CD14-positive monocyte (primary cell): ENCODE data around the gene PRKAR1B. TPM values are rescaled to one million over a fixed set of nuclear protein-coding genes. Genes with fewer than 3 reads are reported as not detected.

Source experiments
- DNase-seq, 3 donors: peaks; one replicate each; pipeline ENCODE4 v3.0.0-alpha.2; 2011 to 2022
- H2AFZ ChIP-seq: 2 replicates; pipeline ENCODE4 v1.6.0; 2012; ENCODE audit warnings: mild to moderate bottlenecking, low read depth, low read length, inconsistent platforms; ENCODE audit not compliant: insufficient read depth, poor library complexity, severe bottlenecking
- H3K27ac ChIP-seq, 2 donors: 1 replicate in 1 of 2; 2 replicates in 1 of 2; pipeline ENCODE4 v1.5.1; 2012 to 2013; ENCODE audit warnings: low read length in 2 of 2, control low read depth in 1 of 2, inconsistent platforms in 1 of 2, low read depth in 1 of 2, mild to moderate bottlenecking in 1 of 2
- H3K27me3 ChIP-seq, 2 donors: one replicate each; pipeline versions ENCODE4 v1.6.0 to v1.6.1; 2011 to 2013; ENCODE audit warnings: low read length in 2 of 2; ENCODE audit not compliant: control insufficient read depth in 2 of 2, insufficient read depth in 2 of 2
- H3K36me3 ChIP-seq, 2 donors: replicated peaks in 1 of 2; 1 replicate in 1 of 2; 2 replicates in 1 of 2; pipeline versions ENCODE4 v1.5.1 to v1.6.1; 2012 to 2013; ENCODE audit warnings: low read length in 2 of 2, control low read depth in 1 of 2, inconsistent platforms in 1 of 2, mild to moderate bottlenecking in 1 of 2; ENCODE audit not compliant: insufficient read depth in 2 of 2, control insufficient read depth in 1 of 2
- H3K4me1 ChIP-seq, 2 donors: 1 replicate in 1 of 2; 2 replicates in 1 of 2; pipeline versions ENCODE4 v1.5.1 to v1.6.1; 2012 to 2013; ENCODE audit warnings: low read length in 2 of 2, control low read depth in 1 of 2, inconsistent platforms in 1 of 2, mild to moderate bottlenecking in 1 of 2, moderate library complexity in 1 of 2; ENCODE audit not compliant: insufficient read depth in 2 of 2, control insufficient read depth in 1 of 2
- H3K4me2 ChIP-seq: replicated peaks from 2 replicates; pipeline ENCODE3; 2012; ENCODE audit warnings: low read length, moderate library complexity, mild to moderate bottlenecking; ENCODE audit not compliant: poor library complexity, severe bottlenecking; ENCODE audit errors: extremely low read depth
- H3K4me3 ChIP-seq, 3 experiments: fragments of 200-600 bp in 1 of 3; sonication (generic) in 1 of 3; replicated peaks in 1 of 3; 1 replicate in 2 of 3; 2 replicates in 1 of 3; pipeline ENCODE4 v1.5.1; 2011 to 2013; ENCODE audit warnings: low read length in 3 of 3, mild to moderate bottlenecking in 3 of 3, control low read depth in 2 of 3, low read depth in 2 of 3, inconsistent platforms in 1 of 3, moderate library complexity in 1 of 3
- H3K79me2 ChIP-seq: 2 replicates; pipeline ENCODE4 v1.6.0; 2012; ENCODE audit warnings: mild to moderate bottlenecking, control low read depth, inconsistent platforms, low read length, moderate library complexity; ENCODE audit not compliant: insufficient read depth
- H3K9ac ChIP-seq: 2 replicates; pipeline ENCODE4 v1.6.0; 2017; ENCODE audit warnings: low read length, mild to moderate bottlenecking; ENCODE audit not compliant: insufficient read depth, poor library complexity, severe bottlenecking
- H3K9me3 ChIP-seq, 2 donors: replicated peaks in 1 of 2; 1 replicate in 1 of 2; 2 replicates in 1 of 2; pipeline versions ENCODE4 v1.5.1 to v1.6.1; 2012 to 2013; ENCODE audit warnings: low read length in 2 of 2, control low read depth in 1 of 2; ENCODE audit not compliant: control insufficient read depth in 1 of 2, insufficient read depth in 1 of 2
- H4K20me1 ChIP-seq: 2 replicates; pipeline ENCODE4 v1.6.0; 2012; ENCODE audit warnings: mild to moderate bottlenecking, low read length, control low read depth, moderate library complexity; ENCODE audit not compliant: insufficient read depth
- H3K27ac Mint-ChIP-seq, 7 donors: one replicate each; pipeline ENCODE4 v1.8.0; 2020; ENCODE audit warnings: mild to moderate bottlenecking in 7 of 7, mixed read lengths in 7 of 7, moderate library complexity in 6 of 7, inconsistent platforms in 2 of 7
- H3K27me3 Mint-ChIP-seq, 3 donors: one replicate each; pipeline ENCODE4 v1.8.0; 2021 to 2022; ENCODE audit warnings: low read depth in 3 of 3, mild to moderate bottlenecking in 3 of 3, mixed read lengths in 3 of 3, moderate library complexity in 3 of 3, inconsistent platforms in 1 of 3
- H3K36me3 Mint-ChIP-seq, 2 donors: one replicate each; pipeline ENCODE4 v1.8.0; 2020; ENCODE audit warnings: mixed read lengths in 2 of 2, inconsistent platforms in 1 of 2, mild to moderate bottlenecking in 1 of 2
- H3K4me1 Mint-ChIP-seq: one replicate; pipeline ENCODE4 v1.8.0; 2020; ENCODE audit warnings: mild to moderate bottlenecking, mixed read lengths
- H3K4me3 Mint-ChIP-seq, 2 donors: one replicate each; pipeline ENCODE4 v1.8.0; 2020; ENCODE audit warnings: mild to moderate bottlenecking in 2 of 2, mixed read lengths in 2 of 2, moderate library complexity in 1 of 2
- H3K9me3 Mint-ChIP-seq, 7 donors: one replicate each; pipeline ENCODE4 v1.8.0; 2020 to 2022; ENCODE audit warnings: mixed read lengths in 7 of 7, mild to moderate bottlenecking in 6 of 7, moderate library complexity in 6 of 7, inconsistent platforms in 2 of 7
- CTCF ChIP-seq: fragments of 200-600 bp; IDR thresholded peaks from one replicate; pipeline ENCODE4 v1.8.0; 2022; ENCODE audit warnings: antibody characterized with exemption, mild to moderate bottlenecking
- WGBS: methylation state at CpG from one replicate; pipeline ENCODE4 v1.1.5; 2013; ENCODE audit warnings: missing lambda C conversion rate; ENCODE audit not compliant: insufficient coverage; 5-methylcytosine and 5-hydroxymethylcytosine counted together
- intact Hi-C, 2 donors: fragments of 100-400 bp; cut with micrococcal nuclease; formaldehyde crosslinking; loops; one replicate each; pipeline versions ENCODE4 v1.15.0 to v1.15.1; 2023
- polyA plus RNA-seq, 3 donors: library from polyadenylated mRNA; depleted of rRNA in 1 of 3; unstranded in 2 of 3; stranded (reverse) in 1 of 3; fragments of 300-500 nt in 2 of 3; fragments of >200 nt in 1 of 3; fragmentation: Illumina TruSeq in 2 of 3; gene quantifications; 1 replicate in 2 of 3; 2 replicates in 1 of 3; pipeline ENCODE4 v1.2.3, GENCODE V29; 2012 to 2021

The PRKAR1B gene
- polyA plus RNA-seq, 3 donors = 0.94 to 2.1 (median 1.1) TPM

- Histone ChIP-seq H3K27me3 (no peaks in the 10 kb centered on the region), H2AFZ (no peak overlapping the region), H3K9me3 (peaks cover 0 to 9% of the 10 kb centered on the region in 2 donors), H3K27ac (no peak overlapping the region), H3K4me2 (no peak overlapping the region), H4K20me1 (no peaks in the 10 kb centered on the region), H3K4me3 (no peak overlapping the region), H3K9ac (no peak overlapping the region), H3K36me3 (peaks cover 23 to 56% of the 10 kb centered on the region in 2 donors), H3K79me2 (no peaks in the 10 kb centered on the region), H3K4me1 (no peaks in the 10 kb centered on the region)
- Mint-ChIP-seq H3K36me3 (peaks cover 42 to 62% of the 10 kb centered on the region in 2 donors), H3K27ac (no peak overlapping the region), H3K4me3 (no peak overlapping the region), H3K4me1 (no peaks in the 10 kb centered on the region), H3K9me3 (peaks cover 0 to 8% (median 2%) of the 10 kb centered on the region in 7 donors), H3K27me3 (no peaks in the 10 kb centered on the region)
- 98% methylated on average over 30 of the region's 30 CpGs for WGBS
- no peak for TF ChIP-seq CTCF
- DNase-seq = no peak
- intact Hi-C loops = no loop called here
These were observed 29.3 kb upstream of the PRKAR1B start for GRCh38 chr7:756231-756927.

GRCh38 chr7:755413-755805 lies 28.3 kb upstream of the PRKAR1B start:
- Mint-ChIP-seq H3K4me1 (no peaks in the 10 kb centered on the region), H3K27me3 (no peaks in the 10 kb centered on the region), H3K27ac (no peak overlapping the region), H3K36me3 (peaks cover 40 to 66% of the 10 kb centered on the region in 2 donors), H3K9me3 (peaks cover 0 to 8% (median 2%) of the 10 kb centered on the region in 7 donors), H3K4me3 (no peak overlapping the region)
- Histone ChIP-seq H4K20me1 (no peaks in the 10 kb centered on the region), H3K36me3 (peaks cover 23 to 64% of the 10 kb centered on the region in 2 donors), H3K4me3 (no peak overlapping the region), H2AFZ (no peak overlapping the region), H3K79me2 (no peaks in the 10 kb centered on the region), H3K27ac (no peak overlapping the region), H3K4me2 (no peak overlapping the region), H3K9ac (no peak overlapping the region), H3K4me1 (no peaks in the 10 kb centered on the region), H3K9me3 (peaks cover 0 to 9% of the 10 kb centered on the region in 2 donors), H3K27me3 (no peaks in the 10 kb centered on the region)
- intact Hi-C loops = no loop called here
- WGBS = 94% methylated on average over 4 of the region's 9 CpGs
- no peak for TF ChIP-seq CTCF
- DNase-seq = no peak
